ENCODE data around the gene ABCA9.

Gene ABCA9

DNA sequence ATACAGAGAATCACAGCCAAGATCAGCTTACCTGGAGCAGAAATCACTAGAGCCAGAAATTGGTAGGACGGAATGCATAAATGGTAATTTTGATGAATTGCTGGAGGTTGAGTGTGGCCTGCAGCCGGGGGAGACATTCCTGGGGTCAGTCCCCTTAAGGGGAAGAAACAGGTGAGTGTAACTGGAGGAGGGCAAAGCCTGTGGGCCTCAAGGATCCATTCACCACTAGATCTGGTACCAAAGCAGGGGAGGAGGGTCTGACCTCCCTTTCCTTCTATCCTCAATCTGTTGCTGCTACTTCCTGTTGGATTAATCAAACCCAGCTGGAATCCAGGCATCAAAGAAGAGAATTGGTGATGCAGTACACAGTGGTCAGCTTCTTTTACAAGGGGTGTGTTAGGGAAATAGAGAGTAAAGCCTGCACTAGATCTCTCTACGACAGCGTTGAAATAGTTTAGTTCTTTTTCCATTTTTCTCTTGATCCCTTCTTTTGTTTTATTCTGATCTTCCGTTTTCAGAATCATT lies 8.6 kb upstream of the ABCA9 start:
- peaks cover 36 to 67% (median 50%) of the 10 kb centered on the region in 10 experiments for H3K4me1 ChIP-seq
- no peaks in the 10 kb centered on the region for H4K20me1 ChIP-seq
- no peak overlapping the region for H3K4me3 ChIP-seq
- TF ChIP-seq Cebpa-rat (IDR thresholded peaks at IDR 0.05), result no peak
- peaks cover 0 to 49% (median 0%) of the 10 kb centered on the region in 11 experiments; a peak in 6 of 22 replicates for H3K9me3 ChIP-seq (replicated peaks in 1 of 11)
- H3K36me3 ChIP-seq, result no peaks in the 10 kb centered on the region
- peak overlapping the region in 1 of 11 experiments; percentile 33; a peak in 1 of 22 replicates for H3K27ac ChIP-seq
- H3K27me3 ChIP-seq, result no peaks in the 10 kb centered on the region
- no peak overlapping the region for H3K9ac ChIP-seq
- peak overlapping the region in 5 of 11 experiments; percentile 3 to 62 (median 40); a peak in 5 of 22 replicates for H3K4me2 ChIP-seq

- no peaks in the 10 kb centered on the region for H3K27me3 ChIP-seq
- no peak overlapping the region for H3K4me3 ChIP-seq
- H3K36me3 ChIP-seq, result no peaks in the 10 kb centered on the region
- H4K20me1 ChIP-seq, result no peaks in the 10 kb centered on the region
- TF ChIP-seq Cebpa-rat (IDR thresholded peaks at IDR 0.05), result no peak
- H3K4me2 ChIP-seq, result peak overlapping the region in 8 of 11 experiments; percentile 29 to 81 (median 52); a peak in 14 of 22 replicates
- peaks cover 39 to 85% (median 64%) of the 10 kb centered on the region in 10 experiments for H3K4me1 ChIP-seq
- peak overlapping the region in 3 of 11 experiments; percentile 67 to 76 (median 72); a peak in 3 of 22 replicates for H3K9ac ChIP-seq
- peaks cover 0 to 33% (median 0%) of the 10 kb centered on the region in 11 experiments; a peak in 6 of 22 replicates for H3K9me3 ChIP-seq (replicated peaks in 1 of 11)
- H3K27ac ChIP-seq, result peak overlapping the region in 4 of 11 experiments; percentile 77 to 85 (median 82); a peak in 8 of 22 replicates
Observed at GRCh38 chr17:69067274-69068047, 6.7 kb upstream of the ABCA9 start.

GRCh38 chr17:69066482-69066881 lies 5.8 kb upstream of the ABCA9 start:
- no peaks in the 10 kb centered on the region for H3K36me3 ChIP-seq
- H3K4me1 ChIP-seq, result peaks cover 46 to 94% (median 73%) of the 10 kb centered on the region in 10 experiments
- no peaks in the 10 kb centered on the region for H3K27me3 ChIP-seq
- no peaks in the 10 kb centered on the region for H4K20me1 ChIP-seq
- peak overlapping the region in 8 of 11 experiments; percentile 17 to 85 (median 74); a peak in 14 of 22 replicates for H3K27ac ChIP-seq
- H3K4me3 ChIP-seq, result no peak overlapping the region
- H3K4me2 ChIP-seq, result peak overlapping the region; percentile 14 to 81 (median 43)
- no peak for TF ChIP-seq Cebpa-rat (IDR thresholded peaks at IDR 0.05)
- peaks cover 0 to 25% (median 0%) of the 10 kb centered on the region in 11 experiments; a peak in 6 of 22 replicates for H3K9me3 ChIP-seq (replicated peaks in 1 of 11)
- H3K9ac ChIP-seq, result peak overlapping the region in 8 of 11 experiments; percentile 22 to 76 (median 54); a peak in 12 of 22 replicates

DNA sequence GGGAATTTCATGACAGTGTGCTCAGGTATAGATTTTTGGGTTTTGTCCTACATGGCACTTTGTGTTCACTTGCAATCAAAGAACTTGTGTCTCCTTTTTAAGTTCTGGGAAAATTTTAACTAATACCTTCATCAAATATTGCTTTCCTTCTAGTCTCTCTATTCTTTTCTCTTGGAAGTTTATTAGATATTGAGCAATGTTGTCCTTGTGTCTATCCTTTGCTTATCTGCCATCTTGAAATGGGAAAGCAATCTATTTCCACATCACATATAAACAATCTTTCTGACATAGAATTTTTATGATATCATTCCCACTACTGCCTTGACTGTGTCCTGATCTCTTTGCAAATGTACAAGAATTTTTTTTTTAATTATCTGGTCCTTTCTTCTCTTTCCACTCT lies 4.4 kb upstream of the ABCA9 start:
- no peak for TF ChIP-seq Cebpa-rat (IDR thresholded peaks at IDR 0.05)
- Histone ChIP-seq H4K20me1 (no peaks in the 10 kb centered on the region), H3K9ac (no peak overlapping the region), H3K4me3 (no peak overlapping the region), H3K4me2 (peak overlapping the region in 5 of 11 experiments; percentile 62 to 81 (median 63); a peak in 8 of 22 replicates), H3K27ac (peak overlapping the region in 5 of 11 experiments; percentile 5 to 85 (median 81); a peak in 8 of 22 replicates), H3K36me3 (no peaks in the 10 kb centered on the region), H3K4me1 (peaks cover 49 to 94% (median 74%) of the 10 kb centered on the region in 10 experiments), H3K27me3 (no peaks in the 10 kb centered on the region), H3K9me3 (replicated peaks in 1 of 11) (peaks cover 0 to 13% (median 0%) of the 10 kb centered on the region in 11 experiments; a peak in 6 of 22 replicates)

GRCh38 chr17:69064476-69064875 lies 3.7 kb upstream of the ABCA9 start:
- peak overlapping the region in 7 of 11 experiments; percentile 29 to 85 (median 61); a peak in 11 of 22 replicates for H3K27ac ChIP-seq
- peaks cover 54 to 100% (median 78%) of the 10 kb centered on the region in 10 experiments for H3K4me1 ChIP-seq
- peak overlapping the region in 8 of 11 experiments; percentile 18 to 81 (median 62); a peak in 14 of 22 replicates for H3K4me2 ChIP-seq
- no peak overlapping the region for H3K4me3 ChIP-seq
- peak overlapping the region in 3 of 11 experiments; percentile 31 to 58 (median 49); a peak in 5 of 22 replicates for H3K9ac ChIP-seq
- no peak for TF ChIP-seq Cebpa-rat (IDR thresholded peaks at IDR 0.05)
- H3K36me3 ChIP-seq, result no peaks in the 10 kb centered on the region
- H3K27me3 ChIP-seq, result no peaks in the 10 kb centered on the region
- H3K9me3 ChIP-seq (replicated peaks in 1 of 11), result peaks cover 0 to 17% (median 2%) of the 10 kb centered on the region in 11 experiments; a peak in 11 of 22 replicates
- H4K20me1 ChIP-seq, result no peaks in the 10 kb centered on the region

GRCh38 chr17:69064001-69064400 lies 3.3 kb upstream of the ABCA9 start:
- H3K9ac ChIP-seq, result peak overlapping the region in 3 of 11 experiments; percentile 31 to 58 (median 49); a peak in 6 of 22 replicates
- peaks cover 55 to 97% (median 80%) of the 10 kb centered on the region in 10 experiments for H3K4me1 ChIP-seq
- H3K36me3 ChIP-seq, result no peaks in the 10 kb centered on the region
- peak overlapping the region in 8 of 11 experiments; percentile 18 to 81 (median 62); a peak in 15 of 22 replicates for H3K4me2 ChIP-seq
- no peak overlapping the region for H3K4me3 ChIP-seq
- peaks cover 2 to 17% (median 6%) of the 10 kb centered on the region in 11 experiments; a peak in 18 of 22 replicates for H3K9me3 ChIP-seq (replicated peaks in 1 of 11)
- H3K27me3 ChIP-seq, result no peaks in the 10 kb centered on the region
- H3K27ac ChIP-seq, result peak overlapping the region in 7 of 11 experiments; percentile 29 to 85 (median 61); a peak in 11 of 22 replicates
- H4K20me1 ChIP-seq, result no peaks in the 10 kb centered on the region
- no peak for TF ChIP-seq Cebpa-rat (IDR thresholded peaks at IDR 0.05)

- no peak for TF ChIP-seq Cebpa-rat (IDR thresholded peaks at IDR 0.05)
- no peaks in the 10 kb centered on the region for H3K27me3 ChIP-seq
Observed at GRCh38 chr17:69062860-69063581, 2.3 kb upstream of the ABCA9 start.

More at GRCh38 chr17:69062860-69063581, 2.3 kb upstream of the ABCA9 start:
- Histone ChIP-seq H3K4me1 (peaks cover 47 to 87% (median 73%) of the 10 kb centered on the region in 10 experiments), H3K9me3 (replicated peaks in 1 of 11) (peaks cover 7 to 27% (median 16%) of the 10 kb centered on the region in 11 experiments; a peak in 19 of 22 replicates), H3K4me2 (peak overlapping the region in 6 of 11 experiments; percentile 22 to 81 (median 62); a peak in 11 of 22 replicates), H3K27ac (peak overlapping the region in 5 of 11 experiments; percentile 41 to 85 (median 81); a peak in 9 of 22 replicates), H3K4me3 (no peak overlapping the region), H3K36me3 (no peaks in the 10 kb centered on the region; a peak in 1 of 22 replicates), H3K9ac (peak overlapping the region in 2 of 11 experiments; percentile 25 to 49; a peak in 3 of 22 replicates), H4K20me1 (no peaks in the 10 kb centered on the region)

Data from BLaER1 treated with 17β-estradiol and CSF1 and Interleukin-3, amounts not matched to agents 10 nM and 100 nM (cell line).